PFSK-1 (cell line): ENCODE results near the gene FUT8.

Experiments
- POLR2AphosphoS5 ChIP-seq: IDR thresholded peaks from 2 replicates; pipeline ENCODE4 v1.6.1; 2012; ENCODE audit warnings: low read depth, mild to moderate bottlenecking, control low read depth, low read length, moderate library complexity
- SIN3A ChIP-seq: IDR thresholded peaks from 2 replicates; pipeline ENCODE4 v1.6.1; 2012; ENCODE audit warnings: mild to moderate bottlenecking, low read length, moderate library complexity, borderline replicate concordance; ENCODE audit not compliant: insufficient read depth
- TF ChIP-seq, protein P1 (sequence below), 2 experiments: IDR thresholded peaks; 2 replicates each; pipeline versions ENCODE4 v1.6.1 to v1.8.0; 2011 to 2012; ENCODE audit warnings: low read depth in 2 of 2, low read length in 2 of 2, control low read depth in 1 of 2, inconsistent platforms in 1 of 2, mild to moderate bottlenecking in 1 of 2, moderate library complexity in 1 of 2; ENCODE audit not compliant: insufficient read depth in 1 of 2

DNA sequence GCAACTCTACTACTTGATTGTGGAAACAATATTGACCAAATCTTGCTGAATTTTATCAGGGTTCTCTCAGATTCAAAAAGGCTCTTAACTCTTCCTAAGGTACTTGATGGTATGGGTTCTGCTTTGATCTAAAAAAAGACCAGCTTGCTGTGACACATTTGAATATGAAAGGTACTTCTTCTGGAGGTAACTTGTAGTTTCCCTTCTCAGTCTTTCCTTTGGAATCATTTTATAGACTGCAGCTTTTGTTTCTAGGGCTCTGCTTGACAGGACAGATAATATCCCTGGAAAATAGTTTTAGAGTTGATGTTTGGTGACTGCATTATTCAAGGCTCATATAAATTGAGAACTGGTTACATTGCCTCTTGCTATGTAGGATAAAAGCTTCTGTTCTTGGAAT, 251.9 kb downstream of the FUT8 start:
- TF ChIP-seq POLR2AphosphoS5 = no peak
- TF ChIP-seq, protein P1, sequence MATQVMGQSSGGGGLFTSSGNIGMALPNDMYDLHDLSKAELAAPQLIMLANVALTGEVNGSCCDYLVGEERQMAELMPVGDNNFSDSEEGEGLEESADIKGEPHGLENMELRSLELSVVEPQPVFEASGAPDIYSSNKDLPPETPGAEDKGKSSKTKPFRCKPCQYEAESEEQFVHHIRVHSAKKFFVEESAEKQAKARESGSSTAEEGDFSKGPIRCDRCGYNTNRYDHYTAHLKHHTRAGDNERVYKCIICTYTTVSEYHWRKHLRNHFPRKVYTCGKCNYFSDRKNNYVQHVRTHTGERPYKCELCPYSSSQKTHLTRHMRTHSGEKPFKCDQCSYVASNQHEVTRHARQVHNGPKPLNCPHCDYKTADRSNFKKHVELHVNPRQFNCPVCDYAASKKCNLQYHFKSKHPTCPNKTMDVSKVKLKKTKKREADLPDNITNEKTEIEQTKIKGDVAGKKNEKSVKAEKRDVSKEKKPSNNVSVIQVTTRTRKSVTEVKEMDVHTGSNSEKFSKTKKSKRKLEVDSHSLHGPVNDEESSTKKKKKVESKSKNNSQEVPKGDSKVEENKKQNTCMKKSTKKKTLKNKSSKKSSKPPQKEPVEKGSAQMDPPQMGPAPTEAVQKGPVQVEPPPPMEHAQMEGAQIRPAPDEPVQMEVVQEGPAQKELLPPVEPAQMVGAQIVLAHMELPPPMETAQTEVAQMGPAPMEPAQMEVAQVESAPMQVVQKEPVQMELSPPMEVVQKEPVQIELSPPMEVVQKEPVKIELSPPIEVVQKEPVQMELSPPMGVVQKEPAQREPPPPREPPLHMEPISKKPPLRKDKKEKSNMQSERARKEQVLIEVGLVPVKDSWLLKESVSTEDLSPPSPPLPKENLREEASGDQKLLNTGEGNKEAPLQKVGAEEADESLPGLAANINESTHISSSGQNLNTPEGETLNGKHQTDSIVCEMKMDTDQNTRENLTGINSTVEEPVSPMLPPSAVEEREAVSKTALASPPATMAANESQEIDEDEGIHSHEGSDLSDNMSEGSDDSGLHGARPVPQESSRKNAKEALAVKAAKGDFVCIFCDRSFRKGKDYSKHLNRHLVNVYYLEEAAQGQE (IDR thresholded peaks at IDR 0.05; ENCODE audit: insufficient read depth in 1 of 2, low read depth in 2 of 2, low read length in 2 of 2) = no peak
- TF ChIP-seq SIN3A = no peak
